OCI-LY3 (cell line): Measurements from ENCODE around the gene HTT.

Experiments
- H2AFZ ChIP-seq: fragments of 200-600, 300-600 bp; shearing (Covaris generic); 2 replicates; pipeline ENCODE4 v1.6.0; 2014; ENCODE audit warnings: antibody characterized with exemption, low read depth, low read length
- H3K27ac ChIP-seq: fragments of 200-600, 300-600 bp; sonication (generic); 2 replicates; pipeline ENCODE4 v1.5.1; 2014; ENCODE audit warnings: mild to moderate bottlenecking, low read length, moderate library complexity, mixed read lengths
- H3K27me3 ChIP-seq: fragments of 200-600, 300-600 bp; sonication (generic); 2 replicates; pipeline ENCODE4 v1.6.1; 2014; ENCODE audit warnings: low read depth, low read length, mixed read lengths
- H3K36me3 ChIP-seq: fragments of 200-600, 300-600 bp; sonication (generic); replicated peaks from 2 replicates; pipeline ENCODE3; 2014; ENCODE audit warnings: low read depth, low read length, mixed read lengths
- H3K4me1 ChIP-seq: fragments of 300-600, 200-600 bp; sonication (generic); 2 replicates; pipeline ENCODE4 v1.6.1; 2014; ENCODE audit warnings: low read length, mixed read lengths
- H3K4me2 ChIP-seq: fragments of 200-600, 300-600 bp; sonication (generic); 2 replicates; pipeline ENCODE4 v1.6.1; 2014; ENCODE audit warnings: low read length, mixed read lengths
- H3K4me3 ChIP-seq: fragments of 300-600, 200-600 bp; sonication (generic); 2 replicates; pipeline ENCODE4 v1.5.1; 2014; ENCODE audit warnings: antibody characterized with exemption, mild to moderate bottlenecking, low read length, moderate library complexity
- H3K79me2 ChIP-seq: fragments of 300-600, 200-600 bp; shearing (Covaris generic); 2 replicates; pipeline ENCODE4 v1.6.1; 2014; ENCODE audit warnings: mild to moderate bottlenecking, low read length, mixed read lengths
- H3K9ac ChIP-seq: fragments of 300-600, 200-600 bp; shearing (Covaris generic); 2 replicates; pipeline ENCODE4 v1.6.0; 2014; ENCODE audit warnings: mild to moderate bottlenecking, low read length, moderate library complexity
- H3K9me3 ChIP-seq: fragments of 200-600, 300-600 bp; shearing (Covaris generic); 2 replicates; pipeline ENCODE4 v1.6.1; 2014; ENCODE audit warnings: low read length, mixed read lengths; ENCODE audit not compliant: insufficient read depth
- H4K20me1 ChIP-seq: fragments of 200-600, 300-600 bp; sonication (generic); 2 replicates; pipeline ENCODE4 v1.6.1; 2016; ENCODE audit warnings: low read length, mixed read lengths; ENCODE audit not compliant: insufficient read depth
- CTCF ChIP-seq: fragments of 200-600, 300-600 bp; sonication (generic); IDR thresholded peaks from 2 replicates; pipeline ENCODE4 v1.5.1; 2014; ENCODE audit warnings: antibody characterized with exemption, low read length, low read depth
- EZH2phosphoT487 ChIP-seq: fragments of 200-600 bp; shearing (Covaris generic); IDR thresholded peaks from 2 replicates; pipeline ENCODE4 v1.6.1; 2018; ENCODE audit warnings: antibody characterized with exemption, mixed run types, low read depth

HTT gene

GRCh38 chr4:3235030-3235345 is 160.5 kb downstream of the HTT start:
- H3K36me3 ChIP-seq, result peaks cover 57% of the 10 kb centered on the region
- H3K4me2 ChIP-seq, result no peak overlapping the region
- peaks cover 12% of the 10 kb centered on the region; the same call in 1 of the 2 replicates for H4K20me1 ChIP-seq
- H3K27me3 ChIP-seq, result no peaks in the 10 kb centered on the region
- H2AFZ ChIP-seq, result no peak overlapping the region
- no peak overlapping the region for H3K9ac ChIP-seq
- H3K27ac ChIP-seq, result no peak overlapping the region
- no peak for TF ChIP-seq EZH2phosphoT487
- TF ChIP-seq CTCF, result no peak
- H3K4me1 ChIP-seq, result no peaks in the 10 kb centered on the region
- no peak overlapping the region for H3K4me3 ChIP-seq
- no peaks in the 10 kb centered on the region for H3K79me2 ChIP-seq
- H3K9me3 ChIP-seq, result no peaks in the 10 kb centered on the region

- peaks cover 53% of the 10 kb centered on the region for H3K36me3 ChIP-seq
- H3K4me3 ChIP-seq, result no peak overlapping the region
- no peaks in the 10 kb centered on the region for H3K9me3 ChIP-seq
- no peak overlapping the region for H3K4me2 ChIP-seq
- TF ChIP-seq EZH2phosphoT487, result no peak
- TF ChIP-seq CTCF, result no peak
- H3K27me3 ChIP-seq, result no peaks in the 10 kb centered on the region
- no peak overlapping the region for H2AFZ ChIP-seq
- H3K9ac ChIP-seq, result no peak overlapping the region
- no peak overlapping the region for H3K27ac ChIP-seq
- H3K79me2 ChIP-seq, result no peaks in the 10 kb centered on the region
- no peaks in the 10 kb centered on the region for H3K4me1 ChIP-seq
- H4K20me1 ChIP-seq, result peaks cover 13% of the 10 kb centered on the region; the same call in 1 of the 2 replicates
Observed at GRCh38 chr4:3235581-3235980, 161.1 kb downstream of the HTT start.

GRCh38 chr4:3236326-3236878 is 161.9 kb downstream of the HTT start:
- H2AFZ ChIP-seq, result no peak overlapping the region
- H3K36me3 ChIP-seq, result peaks cover 54% of the 10 kb centered on the region
- H3K79me2 ChIP-seq, result no peaks in the 10 kb centered on the region
- peaks cover 17% of the 10 kb centered on the region for H4K20me1 ChIP-seq
- no peaks in the 10 kb centered on the region for H3K27me3 ChIP-seq
- no peak overlapping the region for H3K4me3 ChIP-seq
- no peak overlapping the region for H3K9ac ChIP-seq
- H3K4me1 ChIP-seq, result no peaks in the 10 kb centered on the region
- H3K9me3 ChIP-seq, result no peaks in the 10 kb centered on the region
- H3K27ac ChIP-seq, result no peak overlapping the region
- no peak for TF ChIP-seq EZH2phosphoT487
- TF ChIP-seq CTCF, result no peak
- no peak overlapping the region for H3K4me2 ChIP-seq

DNA sequence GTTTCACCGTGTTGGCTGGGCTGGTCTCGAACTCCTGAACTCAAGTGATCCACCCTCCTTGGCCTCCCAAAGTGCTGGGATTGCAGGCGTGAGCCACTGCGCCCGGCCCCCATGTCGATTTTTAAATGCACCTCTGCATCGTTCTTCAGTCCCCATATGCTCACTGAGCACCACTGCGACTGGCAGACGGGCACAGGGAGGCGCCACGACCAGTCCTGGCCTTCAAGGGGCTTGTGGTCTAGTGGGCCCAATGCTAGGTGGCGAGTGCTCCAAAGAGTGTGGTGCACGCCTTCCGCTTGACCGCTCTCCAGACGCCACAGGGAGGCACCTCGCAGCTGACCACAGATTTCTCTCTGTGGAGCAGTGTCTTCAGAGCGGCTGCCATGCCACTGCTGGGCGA is 162.8 kb downstream of the HTT start:
- Histone ChIP-seq H3K9ac (no peak overlapping the region), H3K27ac (no peak overlapping the region), H3K79me2 (no peaks in the 10 kb centered on the region), H3K36me3 (peaks cover 50% of the 10 kb centered on the region), H3K4me1 (no peaks in the 10 kb centered on the region), H3K4me3 (no peak overlapping the region), H4K20me1 (peaks cover 18% of the 10 kb centered on the region), H3K4me2 (no peak overlapping the region), H3K27me3 (no peaks in the 10 kb centered on the region), H3K9me3 (no peaks in the 10 kb centered on the region), H2AFZ (no peak overlapping the region)
- no peak for TF ChIP-seq EZH2phosphoT487
- no peak for TF ChIP-seq CTCF
